HG03039 (cell line): ENCODE results near the gene KMT2A.
"Not testable (repeated sequence)": the region's sequence is repeated elsewhere in the genome, so short reads cannot be mapped to it uniquely, and the experiment has no call there.

ENCODE experiments used
- ATAC-seq: cut with Tn5 transposase; IDR thresholded peaks from one replicate; pipeline ENCODE4 v1.9.1; 2021; ENCODE audit warnings: mild to moderate bottlenecking, moderate library complexity; ENCODE audit not compliant: unreplicated experiment

The KMT2A gene

DNA sequence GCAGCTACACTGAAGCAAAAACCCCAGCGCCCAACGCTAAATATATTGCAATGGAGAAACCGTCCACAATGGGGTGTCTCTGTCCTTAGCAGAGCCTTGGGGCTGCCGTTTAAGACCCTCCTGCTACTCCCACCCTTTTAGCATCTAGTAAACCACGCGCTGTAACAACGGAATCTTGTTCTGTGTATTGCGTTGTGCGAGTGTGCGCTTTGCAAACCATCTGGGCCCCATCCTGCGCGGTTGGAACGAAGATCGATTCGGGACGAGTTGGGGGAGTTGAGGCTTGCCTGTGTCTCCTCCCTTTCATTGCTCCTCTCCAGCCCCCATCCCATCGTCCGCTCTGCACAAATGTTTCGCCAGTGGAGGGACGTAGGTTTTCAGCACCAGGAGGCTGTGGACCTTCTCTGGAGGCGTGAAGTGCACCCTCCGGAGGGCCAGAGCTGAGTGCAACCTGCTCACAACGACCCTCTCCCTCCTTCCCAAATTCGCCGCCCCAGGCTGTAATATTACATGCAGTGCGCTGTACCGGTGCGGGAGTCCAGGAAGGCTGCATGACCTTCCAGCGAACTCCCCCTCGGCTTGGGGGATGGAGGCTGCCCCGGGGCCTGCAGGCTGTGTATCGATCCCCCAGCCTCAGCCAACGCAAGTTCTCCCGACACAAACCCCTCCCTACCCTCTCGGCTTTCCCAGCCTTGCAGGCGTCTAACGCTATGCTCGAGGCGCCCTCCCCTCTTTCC lies 1.6 kb upstream of the KMT2A start:
- no peak for ATAC-seq

DNA sequence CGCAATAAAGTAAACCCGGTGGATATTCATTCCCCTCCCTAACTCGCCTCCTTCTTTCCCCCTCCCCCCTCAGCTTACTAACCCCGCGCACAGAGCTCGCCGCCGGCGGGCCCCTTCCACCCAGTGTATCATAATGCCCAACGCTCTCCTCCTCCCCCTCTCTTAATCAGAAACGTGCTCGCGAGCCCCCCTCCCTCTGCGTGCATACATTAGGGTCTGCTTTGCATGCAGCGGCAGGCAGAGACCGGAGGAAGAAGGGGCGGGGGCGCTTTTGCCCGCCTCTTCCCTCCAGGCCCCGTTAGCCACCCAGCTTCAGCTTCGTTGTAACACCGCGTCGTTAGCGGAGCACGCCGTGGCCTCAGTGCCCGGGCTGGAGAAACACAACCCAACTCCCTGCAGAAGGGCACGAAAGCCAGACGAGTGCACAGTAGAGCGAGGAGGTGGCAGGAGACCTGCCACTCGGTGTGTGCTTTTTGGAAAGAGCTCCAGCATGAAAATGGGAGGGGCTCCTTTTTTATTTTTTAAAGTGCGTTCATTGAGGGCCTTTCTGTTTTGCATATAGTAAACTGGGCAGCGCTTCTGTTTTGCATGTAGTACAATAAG lies 901 bp upstream of the KMT2A start:
- peak; percentile 21 for ATAC-seq

DNA sequence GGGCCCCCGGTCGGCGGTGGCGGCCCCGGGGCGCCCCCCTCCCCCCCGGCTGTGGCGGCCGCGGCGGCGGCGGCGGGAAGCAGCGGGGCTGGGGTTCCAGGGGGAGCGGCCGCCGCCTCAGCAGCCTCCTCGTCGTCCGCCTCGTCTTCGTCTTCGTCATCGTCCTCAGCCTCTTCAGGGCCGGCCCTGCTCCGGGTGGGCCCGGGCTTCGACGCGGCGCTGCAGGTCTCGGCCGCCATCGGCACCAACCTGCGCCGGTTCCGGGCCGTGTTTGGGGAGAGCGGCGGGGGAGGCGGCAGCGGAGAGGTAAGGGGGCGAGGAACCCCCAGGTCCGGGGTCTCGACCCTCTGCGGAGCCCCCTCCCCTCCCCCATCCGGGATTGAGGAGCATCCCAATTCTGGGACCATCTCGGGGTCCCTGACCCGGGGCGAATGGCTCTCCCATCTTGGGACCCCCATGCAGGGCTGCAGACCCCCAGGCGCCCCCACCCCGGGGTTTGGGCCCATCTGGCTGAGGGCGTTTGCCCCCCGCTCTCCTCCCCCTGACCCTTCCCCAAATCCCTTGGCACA lies 431 bp downstream of the KMT2A start:
- peak; percentile 5 for ATAC-seq

DNA sequence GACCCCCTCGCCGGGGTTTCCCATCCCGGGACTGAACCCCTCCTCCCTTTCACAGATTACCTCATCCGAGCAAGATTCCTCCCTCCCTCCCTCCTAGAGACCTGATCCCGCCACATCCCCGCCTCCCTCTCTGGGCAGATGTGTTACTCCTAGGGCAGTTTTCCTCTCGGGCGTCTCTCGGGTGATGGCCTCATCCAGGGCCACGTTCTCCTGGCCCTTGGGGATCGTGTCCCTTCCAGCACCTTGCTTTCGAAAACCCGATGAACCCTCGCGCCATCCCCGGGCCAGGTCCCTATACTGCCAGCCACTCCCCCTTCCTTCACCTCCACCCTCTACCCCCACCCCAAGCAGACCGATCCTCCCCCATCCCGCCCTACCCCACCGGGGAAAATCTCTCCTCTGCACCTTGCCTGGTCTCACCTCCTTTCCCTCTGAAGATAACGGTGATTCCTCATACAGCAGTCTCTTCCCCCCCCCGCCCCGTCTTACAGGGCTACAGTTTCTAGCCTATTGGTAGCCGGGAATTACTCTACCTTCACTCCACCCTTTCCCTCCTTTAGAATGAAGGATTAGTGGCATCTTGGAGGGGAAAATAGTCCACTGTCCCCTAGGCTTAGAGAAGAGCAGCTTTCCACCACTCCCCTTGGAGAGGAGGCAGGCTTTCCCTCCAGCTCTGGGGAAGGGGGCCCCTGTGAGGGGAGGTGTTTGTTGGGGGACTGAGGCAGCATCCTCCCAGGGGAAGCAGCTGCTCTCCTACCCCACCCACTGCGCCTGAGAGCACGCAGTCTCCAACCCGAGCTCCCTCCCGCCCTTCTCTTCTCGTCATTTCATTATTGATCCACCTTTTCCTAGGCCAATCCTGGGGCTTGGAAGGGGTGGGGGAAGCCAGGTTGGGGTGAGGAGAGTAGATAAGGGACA lies 1.2 kb downstream of the KMT2A start:
- no peak for ATAC-seq

DNA sequence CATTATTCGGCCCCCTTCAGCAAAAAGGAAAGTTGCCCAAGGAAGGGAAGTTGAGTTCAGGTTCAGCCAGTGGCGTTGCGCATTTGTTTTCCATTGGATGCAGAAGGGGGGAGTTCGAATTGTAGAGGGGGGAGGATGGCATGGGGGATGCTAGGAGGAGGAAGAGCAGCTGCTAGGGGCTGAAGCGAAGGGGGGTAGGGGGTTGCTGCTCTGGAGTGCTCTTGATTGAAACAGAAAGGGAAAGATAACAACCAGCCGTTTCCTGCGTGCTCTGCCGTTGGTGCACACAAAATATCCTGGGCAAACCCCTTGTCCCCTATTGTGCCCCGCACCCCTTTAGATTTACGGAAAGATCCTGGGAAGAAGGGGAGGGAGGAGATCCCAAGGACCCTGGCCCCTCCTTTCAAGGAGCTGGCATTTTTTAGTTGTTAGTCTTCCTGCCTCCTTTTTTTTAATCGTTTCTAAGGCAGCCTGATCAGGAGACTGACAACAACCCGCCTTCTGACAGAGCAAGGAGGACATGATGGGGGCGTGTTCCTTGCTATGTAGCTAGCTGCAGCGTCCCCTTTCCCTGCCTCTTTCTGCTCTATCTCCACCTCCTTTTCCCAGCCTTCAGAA lies 2.1 kb downstream of the KMT2A start:
- ATAC-seq = no peak

DNA sequence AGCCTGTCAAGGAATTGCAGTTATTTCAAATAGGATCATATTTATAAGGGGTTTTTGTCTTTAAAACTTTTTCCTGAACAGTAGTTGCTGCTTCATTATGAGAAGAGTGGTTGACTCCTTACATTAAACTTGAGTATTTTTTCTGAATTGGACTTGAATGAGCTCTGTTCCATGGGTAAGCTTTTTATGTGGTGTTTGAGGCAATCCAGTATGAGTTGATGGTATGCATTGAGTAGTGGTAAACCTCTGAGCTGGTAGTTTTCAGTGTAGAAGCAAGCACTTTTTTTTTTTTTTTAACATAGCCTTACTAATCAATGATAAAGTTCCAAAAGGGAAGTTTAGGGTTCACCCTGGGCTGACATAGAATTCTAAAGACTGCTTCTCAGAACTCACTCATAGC lies 3.4 kb downstream of the KMT2A start:
- no peak for ATAC-seq

DNA sequence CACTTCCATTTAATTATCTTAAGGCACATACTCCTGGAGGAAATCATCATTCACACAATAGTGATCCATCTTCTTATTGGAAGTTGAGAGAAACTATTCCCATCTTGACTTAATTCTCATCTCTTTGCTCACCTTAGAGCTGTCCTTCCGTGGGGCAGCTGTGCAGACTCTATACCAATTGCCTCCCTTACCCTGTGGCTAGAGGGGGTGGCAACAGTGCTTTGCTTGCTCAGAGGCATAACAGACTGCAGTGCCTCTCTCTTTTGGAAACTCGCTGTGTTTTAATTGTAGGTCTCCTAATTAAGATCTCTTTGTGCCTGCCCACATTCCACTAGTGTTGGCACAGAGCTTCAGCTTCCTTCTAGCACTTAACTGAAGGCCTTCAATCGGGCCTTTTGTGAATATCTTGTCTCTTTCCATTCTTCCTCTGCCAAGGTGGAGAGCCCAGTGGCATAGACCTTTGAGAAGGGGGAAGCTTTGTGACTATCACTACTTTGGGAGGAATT lies 5.5 kb downstream of the KMT2A start:
- no peak for ATAC-seq

DNA sequence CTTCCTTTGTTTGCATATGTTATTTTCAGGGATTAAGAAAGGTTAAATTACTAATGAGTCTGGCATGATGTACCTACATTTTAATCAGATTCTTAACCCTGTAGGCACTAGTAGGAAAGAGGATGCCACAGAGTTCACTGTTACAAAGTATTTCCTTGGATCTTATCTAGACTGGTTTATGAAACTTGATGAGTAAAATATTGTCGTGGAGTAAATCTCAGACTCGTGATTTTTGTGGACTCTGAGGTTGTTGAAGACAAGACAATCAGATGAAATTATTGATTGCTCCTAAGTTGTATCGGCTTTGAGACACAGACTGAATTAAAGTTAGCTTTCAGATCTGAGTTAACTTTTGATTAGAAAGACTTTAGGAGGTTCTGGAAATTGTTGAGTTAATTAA lies 6.0 kb downstream of the KMT2A start:
- ATAC-seq = no peak

DNA sequence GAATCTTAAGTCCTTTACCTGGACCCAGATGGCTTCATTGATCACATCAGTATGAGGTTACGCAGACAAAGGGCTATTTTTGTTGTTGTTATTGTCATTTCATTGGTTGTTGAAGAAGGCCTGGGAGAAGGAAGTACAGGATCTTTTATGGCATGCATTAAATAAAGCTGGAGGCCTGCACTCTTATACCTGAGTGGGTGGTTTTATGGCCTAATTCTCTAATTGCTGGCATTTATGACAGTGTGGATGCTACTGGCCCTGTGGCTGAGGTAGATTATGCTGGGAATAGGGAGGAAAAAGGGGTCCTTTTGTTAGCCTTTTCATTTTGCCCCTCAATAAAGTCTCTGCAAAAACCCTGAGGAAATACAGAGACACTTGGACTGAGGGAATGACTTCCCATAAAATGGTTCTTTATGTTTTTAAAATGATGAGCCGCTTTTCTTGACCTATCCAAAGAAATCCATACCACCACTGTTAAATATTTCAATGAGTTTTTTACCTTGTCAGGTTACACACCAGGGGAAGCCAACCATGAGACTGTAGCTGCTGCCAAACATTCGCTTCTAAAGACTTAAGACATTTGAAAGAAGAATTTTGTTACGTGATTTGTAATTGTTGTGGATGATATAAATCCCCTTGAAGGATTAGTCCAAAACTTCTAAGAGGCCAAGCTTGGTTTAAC lies 6.8 kb downstream of the KMT2A start:
- no peak for ATAC-seq

DNA sequence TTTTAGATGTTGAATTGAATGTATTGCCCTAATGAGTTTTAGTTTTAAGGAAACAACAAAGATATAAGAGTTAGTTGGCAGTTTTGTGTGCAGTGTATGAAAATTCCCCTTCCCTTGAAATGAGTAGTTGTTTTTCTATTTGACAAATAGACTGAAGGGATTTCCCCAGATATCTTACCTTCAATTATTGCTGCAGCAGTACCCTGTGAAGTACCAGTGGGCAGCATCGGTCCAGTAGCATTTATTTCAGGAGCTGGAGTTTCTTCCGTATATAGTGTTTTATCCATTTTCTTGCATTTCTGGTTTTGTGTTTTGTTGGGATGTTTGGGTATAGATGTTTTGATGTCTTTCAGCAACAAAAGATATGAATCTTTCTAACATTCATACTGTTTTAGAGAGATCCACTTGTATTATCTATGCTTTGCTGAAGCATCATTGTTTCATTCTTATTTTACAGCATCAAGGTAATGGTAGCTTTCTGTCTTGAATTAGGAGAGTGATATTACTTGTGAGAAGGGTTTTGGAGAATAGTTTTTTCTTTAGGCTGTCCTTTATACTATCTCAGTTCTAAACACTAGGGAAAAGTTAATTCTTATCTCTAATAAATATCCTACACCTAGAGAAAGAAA lies 7.4 kb downstream of the KMT2A start:
- no peak for ATAC-seq

DNA sequence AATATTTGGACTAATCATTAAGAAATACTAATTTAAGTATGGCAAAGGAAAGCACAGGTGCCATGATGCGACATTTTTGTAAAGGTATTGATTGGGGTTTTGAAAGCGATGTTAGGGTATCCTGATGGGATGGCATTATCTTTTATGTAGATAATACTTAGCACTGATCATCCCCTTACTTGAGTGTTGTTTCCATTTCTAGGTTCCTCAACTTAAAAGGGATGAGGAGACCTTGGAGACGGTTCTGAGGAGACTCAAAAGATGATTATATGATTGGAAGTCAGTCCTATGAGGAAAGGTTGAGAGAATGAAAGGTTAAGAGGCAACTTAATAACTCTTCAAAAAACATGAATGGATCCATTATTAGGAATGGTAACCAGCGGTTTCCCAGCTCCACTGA lies 11.1 kb downstream of the KMT2A start:
- ATAC-seq = no peak

DNA sequence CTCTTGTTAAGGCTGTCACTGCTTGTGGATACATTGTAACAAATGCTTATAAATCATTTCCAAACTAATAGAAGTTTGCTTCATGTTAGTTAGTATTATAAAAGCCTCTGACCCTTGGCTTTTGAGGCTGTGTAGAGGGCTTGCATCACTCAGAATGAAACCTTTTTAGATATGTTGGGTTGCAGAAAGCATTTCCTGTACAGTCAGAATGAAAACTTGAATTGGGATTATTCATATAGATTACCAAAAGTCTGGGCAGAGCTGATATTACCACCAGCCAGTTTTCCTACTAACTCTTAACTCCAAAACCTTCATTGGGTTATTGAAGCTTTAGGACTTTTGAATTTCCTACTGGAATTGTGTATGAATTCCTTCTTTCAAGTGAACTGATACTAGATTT lies 12.0 kb downstream of the KMT2A start:
- ATAC-seq = peak; percentile 50

DNA sequence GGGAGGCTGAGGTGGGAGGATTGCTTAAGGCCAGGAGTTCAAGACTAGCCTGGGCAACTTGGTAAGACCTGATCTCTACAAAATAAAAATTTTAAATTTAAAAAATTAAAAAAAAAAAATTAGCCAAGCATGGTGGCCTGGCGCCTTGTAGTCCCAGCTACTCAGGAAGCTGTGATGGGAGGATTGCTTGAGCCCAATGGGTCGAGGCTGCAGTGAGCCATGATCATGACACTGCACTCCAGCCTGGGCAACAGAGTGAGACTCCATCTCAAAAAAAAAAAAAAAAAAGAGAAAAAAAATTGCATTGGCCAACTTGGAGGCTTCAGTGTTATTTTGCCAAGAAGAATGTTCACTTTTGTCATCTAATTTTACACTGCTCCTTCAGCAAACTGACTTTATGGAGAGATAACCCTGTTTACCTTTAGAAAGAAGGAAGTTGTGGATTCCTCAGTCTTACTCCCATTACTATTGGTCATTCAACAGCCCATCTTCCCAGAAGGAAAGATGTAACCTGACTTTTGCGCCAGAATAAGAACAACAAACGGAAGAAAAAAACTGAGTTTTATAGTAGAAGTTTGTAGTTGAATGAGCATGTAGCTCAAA lies 13.1 kb downstream of the KMT2A start:
- ATAC-seq = no peak

DNA sequence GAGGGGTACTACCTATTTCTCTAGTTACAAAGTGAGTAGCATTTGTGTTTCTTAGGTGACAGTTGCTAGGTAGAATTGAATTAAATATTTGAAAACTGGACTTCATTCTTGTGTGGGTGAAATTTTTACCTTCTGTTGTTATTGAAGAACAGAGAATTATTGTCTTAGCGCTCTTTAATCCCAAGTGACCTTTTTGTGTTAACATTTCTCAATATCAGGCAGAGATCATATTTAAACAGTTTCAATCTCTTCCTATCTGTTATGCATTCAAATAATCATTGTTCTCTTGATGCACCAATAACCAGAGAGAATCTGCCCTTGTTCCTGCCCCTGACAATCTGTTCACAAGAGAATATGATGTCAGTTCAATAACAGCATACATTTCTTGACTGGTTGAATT lies 14.2 kb downstream of the KMT2A start:
- no peak for ATAC-seq

DNA sequence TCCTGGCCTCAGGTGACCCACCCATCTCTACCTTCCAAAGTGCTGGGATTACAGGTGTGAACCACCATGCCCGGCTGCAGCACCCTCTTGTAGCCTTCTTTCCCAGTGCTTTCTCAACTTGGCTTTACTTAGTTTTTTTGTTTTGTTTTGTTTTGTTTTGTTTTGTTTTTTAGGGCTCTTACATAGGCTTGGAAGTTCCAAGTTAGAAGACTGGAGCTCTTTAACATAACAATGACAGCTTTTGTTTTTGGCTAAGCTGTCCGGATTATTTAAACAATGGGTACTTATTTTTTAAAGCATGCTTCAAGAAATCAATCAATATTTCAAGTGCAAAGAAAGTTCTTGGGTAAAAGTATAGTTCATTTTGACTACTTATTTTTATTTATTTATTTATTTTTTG lies 25.9 kb downstream of the KMT2A start:
- no peak for ATAC-seq

DNA sequence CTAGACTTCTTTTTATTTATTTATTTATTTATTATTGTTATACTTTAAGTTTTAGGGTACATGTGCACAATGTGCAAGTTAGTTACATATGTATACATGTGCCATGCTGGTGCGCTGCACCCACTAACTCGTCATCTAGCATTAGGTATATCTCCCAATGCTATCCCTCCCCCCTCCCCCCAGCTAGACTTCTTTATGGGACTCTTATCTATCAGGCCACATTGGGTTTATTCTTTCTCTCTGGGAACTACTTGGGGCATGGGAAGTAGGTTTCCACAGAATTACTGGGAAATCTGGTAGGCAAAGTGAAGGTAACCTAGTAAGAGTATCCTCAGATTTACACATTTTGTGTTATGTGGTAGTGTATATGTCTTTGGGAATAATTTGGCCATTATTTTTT lies 32.7 kb downstream of the KMT2A start:
- not testable (repeated sequence) for ATAC-seq

DNA sequence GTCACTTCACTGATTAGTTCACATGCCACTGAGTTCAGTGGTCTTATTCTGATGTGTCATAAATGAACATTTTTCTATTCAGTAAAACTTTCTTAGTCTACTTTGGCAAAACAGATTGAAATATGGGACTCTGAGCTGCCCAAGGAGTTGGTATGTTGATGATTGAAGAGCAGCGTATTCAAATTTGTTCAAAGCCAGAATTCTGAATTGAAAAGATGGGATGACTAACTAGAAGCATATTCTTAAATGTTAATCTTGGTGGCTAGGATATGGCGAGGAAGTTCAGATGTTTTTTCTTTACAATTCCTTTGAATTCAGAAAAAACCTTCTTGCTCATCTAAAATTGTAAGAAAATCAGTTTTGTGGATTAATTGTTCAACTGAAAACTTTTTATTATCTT lies 34.7 kb downstream of the KMT2A start:
- no peak for ATAC-seq

DNA sequence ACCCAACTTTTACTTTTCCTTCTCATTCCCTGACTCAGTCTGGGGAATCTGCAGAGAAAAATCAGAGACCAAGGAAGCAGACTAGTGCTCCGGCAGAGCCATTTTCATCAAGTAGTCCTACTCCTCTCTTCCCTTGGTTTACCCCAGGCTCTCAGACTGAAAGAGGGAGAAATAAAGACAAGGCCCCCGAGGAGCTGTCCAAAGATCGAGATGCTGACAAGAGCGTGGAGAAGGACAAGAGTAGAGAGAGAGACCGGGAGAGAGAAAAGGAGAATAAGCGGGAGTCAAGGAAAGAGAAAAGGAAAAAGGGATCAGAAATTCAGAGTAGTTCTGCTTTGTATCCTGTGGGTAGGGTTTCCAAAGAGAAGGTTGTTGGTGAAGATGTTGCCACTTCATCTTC lies 37.2 kb downstream of the KMT2A start:
- ATAC-seq = no peak

DNA sequence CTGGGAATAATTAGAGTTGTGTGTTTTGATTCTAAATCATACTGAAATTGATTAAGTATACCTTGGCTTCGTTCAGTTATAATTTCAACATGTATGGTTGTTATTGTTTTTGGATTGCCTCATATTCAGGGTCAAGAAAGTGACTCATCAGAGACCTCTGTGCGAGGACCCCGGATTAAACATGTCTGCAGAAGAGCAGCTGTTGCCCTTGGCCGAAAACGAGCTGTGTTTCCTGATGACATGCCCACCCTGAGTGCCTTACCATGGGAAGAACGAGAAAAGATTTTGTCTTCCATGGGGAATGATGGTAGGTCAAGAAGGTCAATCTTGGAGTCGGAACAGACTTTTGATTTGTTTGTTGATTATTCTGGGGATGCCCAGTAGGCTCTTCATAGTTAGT lies 40.4 kb downstream of the KMT2A start:
- no peak for ATAC-seq
